NT2/D1 (cell line): Measurements from ENCODE around the gene SLC26A6.

Experiments
- SUZ12 ChIP-seq: IDR thresholded peaks from 2 replicates; pipeline ENCODE4 v1.6.1; 2011; ENCODE audit not compliant: insufficient read length, insufficient read depth; ENCODE audit errors: extremely low read depth
- YY1 ChIP-seq: IDR thresholded peaks from 2 replicates; pipeline ENCODE4 v1.6.1; 2011; ENCODE audit not compliant: insufficient read length, insufficient read depth
- ZNF274 ChIP-seq: IDR thresholded peaks from 2 replicates; pipeline ENCODE4 v1.6.1; 2011; ENCODE audit warnings: mild to moderate bottlenecking, low read depth, low read length

- no peak for TF ChIP-seq YY1
- TF ChIP-seq ZNF274, result no peak
- no peak for TF ChIP-seq SUZ12
These were observed 35.6 kb downstream of the SLC26A6 start for GRCh38 chr3:48599509-48600285.
